Brain microvascular endothelial cell (primary cell): ENCODE results near the gene ZCCHC24.

ENCODE experiments used
- DNase-seq: peaks from one replicate; pipeline ENCODE4 v3.0.0-alpha.2; 2020
- H3K27ac ChIP-seq: fragments of 250-450 bp; sonication (Bioruptor Pico); 2 replicates; pipeline ENCODE4 v1.5.1; 2020; ENCODE audit warnings: mild to moderate bottlenecking, moderate library complexity
- H3K27me3 ChIP-seq: fragments of 250-450 bp; sonication (Bioruptor Pico); replicated peaks from 2 replicates; pipeline ENCODE4 v1.5.1; 2020; ENCODE audit warnings: mild to moderate bottlenecking
- H3K36me3 ChIP-seq: fragments of 250-450 bp; sonication (Bioruptor Pico); replicated peaks from 2 replicates; pipeline ENCODE4 v1.5.1; 2020; ENCODE audit warnings: mild to moderate bottlenecking
- H3K4me3 ChIP-seq: 2 replicates; pipeline ENCODE4 v1.5.1; 2011; ENCODE audit warnings: low read depth, mild to moderate bottlenecking, control low read depth, low read length, moderate library complexity
- CTCF ChIP-seq: IDR thresholded peaks from 2 replicates; pipeline ENCODE4 v1.5.1; 2011; ENCODE audit warnings: low read depth, mild to moderate bottlenecking, moderate library complexity, low read length, control low read depth, inconsistent platforms; ENCODE audit errors: missing control alignments
- in situ Hi-C: cut with HindIII; loops from 2 replicates; pipeline ENCODE4 v1.10.0; 2017; ENCODE audit warnings: low sequenced_read_pairs, low pct_ligation_motif_present

ZCCHC24 gene

GRCh38 chr10:79377557-79378382 lies 67.7 kb downstream of the ZCCHC24 start:
- no peak for DNase-seq
- TF ChIP-seq CTCF: no peak
- no peak overlapping the region for H3K27ac ChIP-seq
- in situ Hi-C loops: loop anchor here (10.0 kb wide), 1 partner anchor 97 kb away; no protein-coding TSS in a partner anchor
- no peak overlapping the region for H3K4me3 ChIP-seq
- H3K27me3 ChIP-seq: no peaks in the 10 kb centered on the region
- H3K36me3 ChIP-seq: no peaks in the 10 kb centered on the region

- no peak for DNase-seq
- in situ Hi-C loops: loop anchor here (10.0 kb wide), 1 partner anchor 98 kb away; no protein-coding TSS in a partner anchor
- Histone ChIP-seq H3K4me3 (no peak overlapping the region), H3K27me3 (no peaks in the 10 kb centered on the region), H3K27ac (no peak overlapping the region), H3K36me3 (no peaks in the 10 kb centered on the region)
- no peak for TF ChIP-seq CTCF
These were observed 68.5 kb downstream of the ZCCHC24 start for GRCh38 chr10:79376751-79377556.

GRCh38 chr10:79376078-79376628 lies 69.3 kb downstream of the ZCCHC24 start:
- no peak for TF ChIP-seq CTCF
- in situ Hi-C loops: loop anchor here (10.0 kb wide), 1 partner anchor 99 kb away; no protein-coding TSS in a partner anchor
- H3K27me3 ChIP-seq: no peaks in the 10 kb centered on the region
- no peaks in the 10 kb centered on the region for H3K36me3 ChIP-seq
- H3K4me3 ChIP-seq: no peak overlapping the region
- DNase-seq: no peak
- H3K27ac ChIP-seq: no peak overlapping the region

- Histone ChIP-seq H3K36me3 (no peaks in the 10 kb centered on the region), H3K4me3 (no peak overlapping the region), H3K27ac (no peak overlapping the region), H3K27me3 (no peaks in the 10 kb centered on the region)
- TF ChIP-seq CTCF: no peak
- peak; percentile 41 for DNase-seq
- in situ Hi-C loops: loop anchor here (10.0 kb wide), 1 partner anchor 99 kb away; no protein-coding TSS in a partner anchor
These were observed 69.9 kb downstream of the ZCCHC24 start for GRCh38 chr10:79375321-79376077.
